Tibial nerve (tissue), 4 donors: ENCODE results near the gene OVAAL. TPM values are rescaled to one million over a fixed set of nuclear protein-coding genes. Genes with fewer than 3 reads are reported as not detected.
"Not testable (repeated sequence)": the region's sequence is repeated elsewhere in the genome, so short reads cannot be mapped to it uniquely, and the experiment has no call there.

ENCODE experiments used
- DNase-seq, 2 donors: peaks; one replicate each; pipeline ENCODE4 v3.0.0-alpha.2; 2019; ENCODE audit warnings: low spot score in 2 of 2
- H3K27ac ChIP-seq, 4 donors: fragments of 200-600 bp; sonication (generic) in 3 of 4; one replicate each; pipeline ENCODE4 v1.5.1; 2017 to 2019; ENCODE audit warnings: mild to moderate bottlenecking in 1 of 4
- H3K27me3 ChIP-seq, 2 donors: fragments of 200-600 bp; sonication (generic) in 1 of 2; one replicate each; pipeline versions ENCODE4 v1.5.1 to v1.6.0; 2017 to 2019
- H3K36me3 ChIP-seq, 3 donors: fragments of 200-600 bp; sonication (generic); one replicate each; pipeline ENCODE4 v1.5.1; 2018 to 2019
- H3K4me1 ChIP-seq, 4 donors: fragments of 200-600 bp; sonication (generic) in 3 of 4; one replicate each; pipeline ENCODE4 v1.5.1; 2017 to 2019
- H3K4me3 ChIP-seq, 4 donors: fragments of 200-600 bp; sonication (generic) in 3 of 4; one replicate each; pipeline ENCODE4 v1.5.1; 2017 to 2019; ENCODE audit warnings: mild to moderate bottlenecking in 1 of 4, moderate library complexity in 1 of 4
- H3K9me3 ChIP-seq, 4 donors: fragments of 200-600 bp; sonication (generic) in 3 of 4; one replicate each; pipeline ENCODE4 v1.5.1; 2017 to 2019
- EP300 ChIP-seq, 2 donors: sonication (generic); formaldehyde crosslinking; IDR thresholded peaks; one replicate each; pipeline ENCODE4 v1.6.1; 2017; ENCODE audit warnings: antibody characterized with exemption in 2 of 2, mild to moderate bottlenecking in 1 of 2
- POLR2A ChIP-seq, 2 donors: fragments of 450-650 bp; IDR thresholded peaks; one replicate each; pipeline ENCODE4 v1.6.1; 2017; ENCODE audit warnings: antibody characterized with exemption in 2 of 2, mild to moderate bottlenecking in 2 of 2, moderate library complexity in 2 of 2
- WGBS, 2 donors: methylation state at CpG; one replicate each; pipeline ENCODE4 v1.1.5; 2018; 5-methylcytosine and 5-hydroxymethylcytosine counted together
- total RNA-seq, 4 donors: library from RNA; depleted of rRNA; stranded (reverse); fragments of >200 nt; gene quantifications; one replicate each; pipeline ENCODE4 v1.1.0, GENCODE V29; 2016
- TF ChIP-seq, protein P1 (sequence below), 5 experiments: fragments of 200-600 bp in 3 of 5; fragments of 450-650 bp in 2 of 5; sonication (generic) in 3 of 5; IDR thresholded peaks; one replicate each; pipeline ENCODE4 v1.5.1; 2016 to 2019; ENCODE audit warnings: antibody characterized with exemption in 5 of 5, mild to moderate bottlenecking in 3 of 5, moderate library complexity in 2 of 5

OVAAL gene
- total RNA-seq, 4 donors from 2014 or later = not detected

DNA sequence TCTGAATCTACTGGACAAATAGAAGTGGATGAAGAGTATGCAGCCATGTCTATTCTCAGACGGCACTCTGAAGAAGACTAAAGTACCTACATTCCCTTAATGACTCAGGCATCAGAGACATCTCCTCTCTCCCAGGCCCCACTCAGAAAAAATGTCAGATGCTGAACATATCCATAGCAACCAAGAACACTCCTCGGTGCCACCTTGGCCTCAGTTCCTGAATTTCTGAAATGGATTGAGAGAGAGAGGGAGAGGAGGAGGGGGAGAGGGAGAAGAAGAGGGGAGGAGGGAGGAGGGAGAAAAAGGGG, 16.0 kb upstream of the OVAAL start:
- H3K9me3 ChIP-seq = no peaks in the 10 kb centered on the region
- no peak overlapping the region for H3K27ac ChIP-seq
- WGBS, 2 donors = 26 to 37% methylated on average over 2 of the region's 2 CpGs
- H3K4me1 ChIP-seq = peaks cover 0 to 18% (median 0%) of the 10 kb centered on the region in 4 donors
- H3K4me3 ChIP-seq = no peak overlapping the region
- DNase-seq = no peak
- H3K36me3 ChIP-seq = no peaks in the 10 kb centered on the region
- no peak for TF ChIP-seq EP300 (IDR thresholded peaks at IDR 0.05)
- no peak for TF ChIP-seq POLR2A (IDR thresholded peaks at IDR 0.05)
- TF ChIP-seq, protein P1, sequence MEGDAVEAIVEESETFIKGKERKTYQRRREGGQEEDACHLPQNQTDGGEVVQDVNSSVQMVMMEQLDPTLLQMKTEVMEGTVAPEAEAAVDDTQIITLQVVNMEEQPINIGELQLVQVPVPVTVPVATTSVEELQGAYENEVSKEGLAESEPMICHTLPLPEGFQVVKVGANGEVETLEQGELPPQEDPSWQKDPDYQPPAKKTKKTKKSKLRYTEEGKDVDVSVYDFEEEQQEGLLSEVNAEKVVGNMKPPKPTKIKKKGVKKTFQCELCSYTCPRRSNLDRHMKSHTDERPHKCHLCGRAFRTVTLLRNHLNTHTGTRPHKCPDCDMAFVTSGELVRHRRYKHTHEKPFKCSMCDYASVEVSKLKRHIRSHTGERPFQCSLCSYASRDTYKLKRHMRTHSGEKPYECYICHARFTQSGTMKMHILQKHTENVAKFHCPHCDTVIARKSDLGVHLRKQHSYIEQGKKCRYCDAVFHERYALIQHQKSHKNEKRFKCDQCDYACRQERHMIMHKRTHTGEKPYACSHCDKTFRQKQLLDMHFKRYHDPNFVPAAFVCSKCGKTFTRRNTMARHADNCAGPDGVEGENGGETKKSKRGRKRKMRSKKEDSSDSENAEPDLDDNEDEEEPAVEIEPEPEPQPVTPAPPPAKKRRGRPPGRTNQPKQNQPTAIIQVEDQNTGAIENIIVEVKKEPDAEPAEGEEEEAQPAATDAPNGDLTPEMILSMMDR (IDR thresholded peaks at IDR 0.05) = no peak
- H3K27me3 ChIP-seq = no peaks in the 10 kb centered on the region

DNA sequence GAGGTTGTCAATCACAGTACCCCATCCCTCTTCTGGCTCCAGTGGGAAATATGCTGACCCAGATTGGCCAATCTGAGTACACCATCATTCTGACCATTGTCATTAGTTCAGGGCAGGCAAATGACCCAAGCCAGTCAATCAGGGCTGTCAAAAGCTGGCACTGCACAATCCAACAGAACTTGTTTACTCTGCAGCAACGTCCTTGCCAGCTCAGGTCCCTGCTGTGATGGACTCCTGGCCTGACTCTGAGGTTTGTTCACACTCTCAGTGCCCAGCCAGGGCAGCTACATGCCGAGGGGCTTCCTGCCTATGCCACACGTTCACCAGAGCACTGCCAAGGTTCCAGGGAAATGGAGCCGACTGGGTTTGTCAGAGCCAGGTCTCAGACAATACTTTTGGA, 14.7 kb upstream of the OVAAL start:
- no peaks in the 10 kb centered on the region for H3K9me3 ChIP-seq
- TF ChIP-seq, protein P1 (IDR thresholded peaks at IDR 0.05) = no peak
- TF ChIP-seq POLR2A (IDR thresholded peaks at IDR 0.05) = no peak
- TF ChIP-seq EP300 (IDR thresholded peaks at IDR 0.05) = no peak
- H3K4me1 ChIP-seq = peaks cover 0 to 18% (median 0%) of the 10 kb centered on the region in 4 donors
- no peak overlapping the region for H3K27ac ChIP-seq
- no peaks in the 10 kb centered on the region for H3K36me3 ChIP-seq
- 81 to 93% methylated on average over 4 of the region's 4 CpGs for WGBS, 2 donors
- DNase-seq = no peak
- no peaks in the 10 kb centered on the region for H3K27me3 ChIP-seq
- H3K4me3 ChIP-seq = no peak overlapping the region

DNA sequence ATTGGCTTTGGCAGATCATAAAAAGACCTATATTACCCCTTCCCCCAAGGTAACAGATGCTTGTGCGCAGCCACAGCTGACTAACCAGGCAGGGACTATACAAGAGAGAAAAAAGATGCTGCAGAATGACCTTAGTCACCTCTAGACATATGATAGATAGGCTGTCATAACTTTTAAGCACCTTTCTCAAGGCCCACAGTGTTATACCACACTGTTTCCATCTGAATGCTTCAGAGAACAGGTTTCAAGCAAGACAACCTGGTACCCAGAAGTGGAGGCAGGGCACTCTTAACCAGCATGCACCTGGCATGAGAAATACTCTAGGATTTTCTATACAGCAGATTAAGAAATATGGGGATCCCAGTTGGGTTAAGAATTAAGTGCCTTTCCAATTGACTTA, 12.8 kb upstream of the OVAAL start:
- no peak overlapping the region for H3K27ac ChIP-seq
- no peaks in the 10 kb centered on the region for H3K36me3 ChIP-seq
- no peaks in the 10 kb centered on the region for H3K27me3 ChIP-seq
- TF ChIP-seq, protein P1 (IDR thresholded peaks at IDR 0.05) = no peak
- TF ChIP-seq EP300 (IDR thresholded peaks at IDR 0.05) = no peak
- no peak for TF ChIP-seq POLR2A (IDR thresholded peaks at IDR 0.05)
- 96 to 97% methylated on average over 1 of the region's 1 CpG for WGBS, 2 donors
- no peak overlapping the region for H3K4me3 ChIP-seq
- no peak for DNase-seq
- peaks cover 0 to 18% (median 0%) of the 10 kb centered on the region in 4 donors for H3K4me1 ChIP-seq
- H3K9me3 ChIP-seq = no peaks in the 10 kb centered on the region

DNA sequence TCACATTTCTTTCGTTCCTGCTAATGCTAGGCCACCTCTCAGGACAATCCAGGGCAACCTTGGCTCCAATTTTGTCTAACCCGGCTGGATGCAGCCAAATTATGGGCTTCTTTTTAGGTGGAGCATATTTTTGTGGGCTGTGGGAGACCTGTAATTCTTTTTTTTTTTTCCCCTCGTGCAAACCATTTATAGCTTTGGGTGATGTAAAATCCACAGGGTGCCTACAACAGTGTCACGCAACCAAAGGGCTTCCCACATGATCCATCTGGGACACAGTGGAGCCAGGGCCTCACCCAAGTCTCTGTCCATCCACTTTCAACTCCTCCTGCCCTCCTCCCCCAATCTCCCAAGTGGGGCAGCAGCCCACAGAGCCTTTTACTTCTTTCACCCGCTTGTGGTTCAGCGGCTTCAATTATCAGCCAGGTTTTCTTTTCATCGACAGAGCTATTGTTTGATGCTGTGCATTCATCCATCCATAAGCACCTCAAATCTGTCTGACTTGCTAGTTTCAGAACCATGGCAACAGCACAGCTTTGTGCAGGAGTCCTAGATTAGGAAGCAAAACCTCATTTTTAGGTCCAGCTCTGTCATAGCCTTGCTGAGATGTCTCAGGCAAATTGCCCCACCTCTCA, 10.0 kb upstream of the OVAAL start:
- H3K27me3 ChIP-seq = no peaks in the 10 kb centered on the region
- TF ChIP-seq EP300 (IDR thresholded peaks at IDR 0.05) (no peak), POLR2A (IDR thresholded peaks at IDR 0.05) (no peak)
- TF ChIP-seq, protein P1 (IDR thresholded peaks at IDR 0.05) = no peak
- H3K36me3 ChIP-seq = no peaks in the 10 kb centered on the region
- WGBS, 2 donors = 84 to 86% methylated on average over 7 of the region's 7 CpGs
- H3K9me3 ChIP-seq = no peaks in the 10 kb centered on the region
- H3K27ac ChIP-seq = no peak overlapping the region
- no peak overlapping the region for H3K4me3 ChIP-seq
- no peaks in the 10 kb centered on the region for H3K4me1 ChIP-seq
- no peak for DNase-seq

DNA sequence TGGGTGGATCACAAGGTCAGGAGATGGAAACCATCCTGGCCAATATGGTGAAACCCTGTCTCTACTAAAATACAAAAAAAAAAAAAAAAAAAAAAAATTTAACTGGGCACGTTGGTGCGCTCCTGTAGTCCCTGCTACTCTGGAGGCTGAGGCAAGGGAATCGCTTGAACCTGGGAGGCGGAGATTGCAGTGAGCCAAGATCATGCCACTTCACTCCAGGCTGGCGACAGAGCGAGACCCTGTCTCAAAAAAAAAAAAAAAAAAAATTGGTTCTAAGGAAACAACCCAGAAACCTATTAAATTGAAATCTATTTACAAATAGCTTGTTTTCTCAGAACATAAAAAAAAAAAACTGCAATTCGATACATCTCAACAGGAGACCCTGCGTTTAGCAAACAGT, 9.0 kb upstream of the OVAAL start:
- H3K4me1 ChIP-seq, H3K36me3 ChIP-seq, H3K27ac ChIP-seq, H3K4me3 ChIP-seq, H3K9me3 ChIP-seq, H3K27me3 ChIP-seq, DNase-seq: not testable (repeated sequence)
- WGBS, 2 donors = 91 to 96% methylated on average over 8 of the region's 8 CpGs

DNA sequence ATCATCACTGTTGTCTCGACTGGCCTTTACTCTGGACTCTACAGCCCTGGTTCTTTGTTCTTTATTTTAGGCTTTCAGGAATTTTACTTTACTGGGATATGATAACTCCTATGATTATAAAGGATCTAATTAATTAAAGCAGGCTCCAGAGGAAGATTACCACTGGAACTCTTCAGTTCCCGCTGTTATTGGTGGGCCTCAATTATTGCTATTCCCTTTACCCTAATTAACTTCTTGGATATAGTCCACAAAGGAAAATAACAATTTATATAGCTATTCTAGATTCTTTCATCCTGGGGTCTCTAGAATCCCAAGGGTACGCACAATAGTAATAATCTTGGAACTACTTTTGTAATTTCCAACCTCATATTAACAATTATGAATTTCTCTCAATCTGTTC, 8.5 kb upstream of the OVAAL start:
- H3K36me3 ChIP-seq = no peaks in the 10 kb centered on the region
- H3K27me3 ChIP-seq = no peaks in the 10 kb centered on the region
- 71 to 88% methylated on average over 3 of the region's 3 CpGs for WGBS, 2 donors
- H3K4me3 ChIP-seq = no peak overlapping the region
- no peaks in the 10 kb centered on the region for H3K9me3 ChIP-seq
- TF ChIP-seq EP300 (IDR thresholded peaks at IDR 0.05) (no peak), POLR2A (IDR thresholded peaks at IDR 0.05) (no peak)
- TF ChIP-seq, protein P1 (IDR thresholded peaks at IDR 0.05) = no peak
- no peak for DNase-seq
- no peak overlapping the region for H3K27ac ChIP-seq
- H3K4me1 ChIP-seq = no peaks in the 10 kb centered on the region
